GM23248 (cell line): ENCODE measurements around the gene XRN2. TPM values are rescaled to one million over a fixed set of nuclear protein-coding genes. Genes with fewer than 3 reads are reported as not detected.

Experiments
- DNase-seq: peaks from one replicate; pipeline ENCODE4 v3.0.0-alpha.2; 2015
- H2AFZ ChIP-seq: fragments of 200-600 bp; sonication (generic); 2 replicates; pipeline ENCODE4 v1.6.1; 2016; ENCODE audit warnings: antibody characterized with exemption
- H3F3A ChIP-seq: fragments of 200-600 bp; sonication (generic); 2 replicates; pipeline ENCODE4 v1.6.1; 2016; ENCODE audit warnings: mild to moderate bottlenecking, antibody characterized with exemption, mixed run types; ENCODE audit not compliant: insufficient read depth
- H3K27ac ChIP-seq: fragments of 200-600 bp; sonication (generic); 2 replicates; pipeline ENCODE4 v1.5.1; 2016; ENCODE audit warnings: mild to moderate bottlenecking
- H3K27me3 ChIP-seq: fragments of 200-600 bp; sonication (generic); replicated peaks from 2 replicates; pipeline ENCODE4 v1.6.1; 2016; ENCODE audit warnings: mild to moderate bottlenecking; ENCODE audit not compliant: insufficient read depth
- H3K36me3 ChIP-seq: fragments of 200-600 bp; sonication (generic); 2 replicates; pipeline ENCODE4 v1.6.1; 2016; ENCODE audit warnings: low read depth, mild to moderate bottlenecking
- H3K4me1 ChIP-seq: fragments of 200-600 bp; sonication (generic); 2 replicates; pipeline ENCODE4 v1.6.1; 2016; ENCODE audit warnings: mild to moderate bottlenecking; ENCODE audit not compliant: insufficient read depth
- H3K4me2 ChIP-seq: fragments of 200-600 bp; sonication (generic); one replicate; pipeline ENCODE4 v1.6.1; 2016; ENCODE audit warnings: mild to moderate bottlenecking; ENCODE audit not compliant: unreplicated experiment
- H3K4me3 ChIP-seq: fragments of 200-600 bp; sonication (generic); 2 replicates; pipeline ENCODE4 v1.5.1; 2016; ENCODE audit warnings: mild to moderate bottlenecking
- H3K79me2 ChIP-seq: fragments of 200-600 bp; sonication (generic); 2 replicates; pipeline ENCODE4 v1.6.1; 2016; ENCODE audit warnings: mild to moderate bottlenecking; ENCODE audit not compliant: insufficient read depth
- H3K9ac ChIP-seq: fragments of 200-600 bp; sonication (generic); 2 replicates; pipeline ENCODE4 v1.6.1; 2016; ENCODE audit warnings: mild to moderate bottlenecking
- H3K9me2 ChIP-seq: fragments of 200-600 bp; sonication (generic); 2 replicates; pipeline ENCODE4 v1.6.1; 2016; ENCODE audit warnings: mixed run types, mild to moderate bottlenecking, moderate library complexity; ENCODE audit not compliant: insufficient read depth
- H3K9me3 ChIP-seq: fragments of 200-600 bp; sonication (generic); one replicate; pipeline ENCODE4 v1.6.1; 2017; ENCODE audit warnings: low read depth
- H4K20me1 ChIP-seq: fragments of 200-600 bp; sonication (generic); 2 replicates; pipeline ENCODE4 v1.6.0; 2016; ENCODE audit not compliant: insufficient read depth
- EZH2 ChIP-seq: fragments of 200-600 bp; sonication (generic); IDR thresholded peaks from 2 replicates; pipeline ENCODE4 v1.6.1; 2018; ENCODE audit warnings: antibody characterized with exemption, mild to moderate bottlenecking; ENCODE audit not compliant: insufficient read depth, poor library complexity, severe bottlenecking
- EZH2phosphoT487 ChIP-seq: fragments of 200-600 bp; sonication (generic); IDR thresholded peaks from 2 replicates; pipeline ENCODE4 v1.6.1; 2018; ENCODE audit warnings: antibody characterized with exemption, moderate library complexity, mild to moderate bottlenecking, low read depth; ENCODE audit not compliant: insufficient read depth
- WGBS, 2 experiments: methylation state at CpG; one replicate each; pipeline ENCODE4 v1.1.6; 2015 to 2017; ENCODE audit warnings: low lambda C conversion rate in 2 of 2, low coverage in 1 of 2; ENCODE audit errors: missing lambda C conversion rate in 2 of 2; 5-methylcytosine and 5-hydroxymethylcytosine counted together
- in situ Hi-C: fragments of 300-500 bp; cut with MboI; formaldehyde crosslinking; loops from 2 replicates; pipeline ENCODE4 v1.15.0; 2020
- polyA plus RNA-seq: library from polyadenylated mRNA; unstranded; fragments of >200 nt; fragmentation: Nextera tagmentation; extraction: Ambion mirVana; gene quantifications from 2 replicates; pipeline ENCODE4 v1.2.1, GENCODE V29; 2016
- total RNA-seq: library from RNA; depleted of rRNA; stranded (reverse); fragments of >200 nt; shearing (Covaris generic); gene quantifications from 2 replicates; pipeline ENCODE4 v1.2.3, GENCODE V29; 2014

XRN2 gene
- total and polyA plus RNA-seq, 2 experiments from 2014 or later = 55.0 to 78.9 TPM

- 59 to 67% methylated on average over 4 of the region's 4 CpGs for whole genome bisulfite sequencing, 2 experiments
- no peaks in the 10 kb centered on the region for H3K4me1 ChIP-seq
- H4K20me1 ChIP-seq = no peaks in the 10 kb centered on the region
- no peak overlapping the region for H3K9ac ChIP-seq
- peak; percentile 41 for TF ChIP-seq EZH2
- no peak for TF ChIP-seq EZH2phosphoT487
- H3K4me2 ChIP-seq = no peak overlapping the region
- no peaks in the 10 kb centered on the region for H3K79me2 ChIP-seq
- H3K36me3 ChIP-seq = peaks cover 20% of the 10 kb centered on the region
- peaks cover 59% of the 10 kb centered on the region for H3K27me3 ChIP-seq
- no peak overlapping the region for H3K4me3 ChIP-seq
- H3F3A ChIP-seq = peaks cover 13% of the 10 kb centered on the region; the same call in 1 of the 2 replicates
- DNase-seq = no peak
- H3K27ac ChIP-seq = no peak overlapping the region
- no peaks in the 10 kb centered on the region for H3K9me2 ChIP-seq
- in situ Hi-C loops = no loop called here
- no peak overlapping the region for H2AFZ ChIP-seq
- H3K9me3 ChIP-seq = no peaks in the 10 kb centered on the region
Measured at GRCh38 chr20:21393816-21394519, 90.8 kb downstream of the XRN2 start.

GRCh38 chr20:21394551-21394950, 91.4 kb downstream of the XRN2 start:
- no peak for DNase-seq
- 19% methylated on average over 3 of the region's 3 CpGs for WGBS, 2 experiments
- H3K4me1 ChIP-seq = no peaks in the 10 kb centered on the region
- H3K9ac ChIP-seq = no peak overlapping the region
- H3K9me2 ChIP-seq = no peaks in the 10 kb centered on the region
- no peaks in the 10 kb centered on the region for H3K79me2 ChIP-seq
- no peak for TF ChIP-seq EZH2
- no peak for TF ChIP-seq EZH2phosphoT487
- H4K20me1 ChIP-seq = no peaks in the 10 kb centered on the region
- peaks cover 14% of the 10 kb centered on the region for H3K36me3 ChIP-seq
- no peak overlapping the region for H3K4me3 ChIP-seq
- H3K9me3 ChIP-seq = no peaks in the 10 kb centered on the region
- H3F3A ChIP-seq = peaks cover 13% of the 10 kb centered on the region; the same call in 1 of the 2 replicates
- no peak overlapping the region for H2AFZ ChIP-seq
- in situ Hi-C loops = no loop called here
- H3K27ac ChIP-seq = no peak overlapping the region
- peaks cover 65% of the 10 kb centered on the region for H3K27me3 ChIP-seq
- no peak overlapping the region for H3K4me2 ChIP-seq

GRCh38 chr20:21395051-21395665, 92.0 kb downstream of the XRN2 start:
- Histone ChIP-seq H3F3A (peaks cover 13% of the 10 kb centered on the region; the same call in 1 of the 2 replicates), H2AFZ (no peak overlapping the region), H3K4me2 (no peak overlapping the region), H3K9me2 (no peaks in the 10 kb centered on the region), H3K79me2 (no peaks in the 10 kb centered on the region), H3K27me3 (peaks cover 71% of the 10 kb centered on the region), H3K9ac (no peak overlapping the region), H3K9me3 (no peaks in the 10 kb centered on the region), H3K4me3 (no peak overlapping the region), H4K20me1 (no peaks in the 10 kb centered on the region), H3K36me3 (peaks cover 8% of the 10 kb centered on the region; the same call in 1 of the 2 replicates), H3K27ac (no peak overlapping the region), H3K4me1 (no peaks in the 10 kb centered on the region)
- 38 to 44% methylated on average over 6 of the region's 6 CpGs for WGBS, 2 experiments
- in situ Hi-C loops = no loop called here
- no peak for DNase-seq
- TF ChIP-seq EZH2 (peak; percentile 95), EZH2phosphoT487 (no peak)

DNA sequence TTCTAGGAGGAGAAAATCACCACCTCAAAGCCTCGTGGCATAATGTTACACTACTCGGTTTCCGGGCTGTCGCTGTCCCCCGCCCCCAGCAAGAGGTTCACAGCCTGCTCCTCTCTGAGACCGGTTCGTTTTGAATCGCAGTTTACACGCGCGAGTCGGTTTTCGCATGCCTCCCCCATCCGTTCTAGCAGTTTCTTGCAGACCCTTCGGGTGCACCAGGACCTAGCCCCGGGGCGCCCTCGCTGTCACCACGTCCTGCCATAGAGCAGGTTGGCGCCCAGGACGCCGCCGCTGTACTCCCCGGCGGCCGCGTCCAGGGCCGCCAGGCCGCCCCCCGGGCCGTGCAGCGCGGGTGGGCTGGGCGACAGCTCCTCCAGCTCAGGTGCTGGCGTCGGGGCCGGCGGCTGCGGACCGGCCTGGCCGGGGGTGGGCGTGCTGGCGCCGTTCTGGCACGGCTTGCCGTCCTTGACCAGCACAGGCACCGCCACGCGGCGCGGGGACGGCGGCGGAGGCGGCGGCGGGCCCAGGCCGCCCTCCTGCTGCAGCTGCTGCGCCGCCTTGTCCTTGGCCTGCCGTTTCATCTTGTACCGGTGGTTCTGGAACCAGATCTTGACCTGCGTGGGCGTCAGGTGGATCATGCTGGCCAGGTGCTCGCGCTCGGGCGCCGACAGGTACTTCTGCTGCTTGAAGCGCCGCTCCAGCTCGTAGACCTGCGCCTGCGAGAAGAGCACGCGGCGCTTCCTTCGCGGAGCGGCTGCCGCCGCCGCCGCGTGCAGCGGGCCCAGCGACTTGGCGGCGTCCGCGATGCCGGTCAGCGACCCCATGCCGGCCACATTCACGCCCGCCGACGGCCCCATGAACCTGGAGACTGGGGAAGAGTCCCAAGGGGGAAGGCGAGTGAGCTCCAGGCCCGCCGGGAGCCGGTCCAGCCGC, 92.8 kb downstream of the XRN2 start:
- no peaks in the 10 kb centered on the region for H3K4me1 ChIP-seq
- no peaks in the 10 kb centered on the region for H3K9me3 ChIP-seq
- H3F3A ChIP-seq = peaks cover 13% of the 10 kb centered on the region; the same call in 1 of the 2 replicates
- in situ Hi-C loops = no loop called here
- H4K20me1 ChIP-seq = no peaks in the 10 kb centered on the region
- H3K9me2 ChIP-seq = no peaks in the 10 kb centered on the region
- H3K36me3 ChIP-seq = 0 out of 2 replicates have a peak, but pooled peaks cover 1% of the 10 kb centered on the region
- no peak overlapping the region for H3K27ac ChIP-seq
- DNase-seq = no peak
- no peaks in the 10 kb centered on the region for H3K79me2 ChIP-seq
- TF ChIP-seq EZH2 (peak; percentile 82), EZH2phosphoT487 (peak; percentile 24; the same call in 1 of the 2 replicates)
- peaks cover 79% of the 10 kb centered on the region for H3K27me3 ChIP-seq
- H3K4me3 ChIP-seq = no peak overlapping the region
- no peak overlapping the region for H3K9ac ChIP-seq
- 19 to 21% methylated on average over 65 to 76 of the region's 103 CpGs for WGBS, 2 experiments
- H2AFZ ChIP-seq = no peak overlapping the region
- peak overlapping the region; percentile 5 for H3K4me2 ChIP-seq
